T-helper 22 cell (primary cell): ENCODE measurements around the gene JDP2.
A peak's percentile ranks its signal among the peaks of the same experiment; 100 is the strongest.

Experiments
- DNase-seq: peaks from one replicate; pipeline ENCODE4 v3.0.0-alpha.2; 2020; ENCODE audit warnings: low read depth

The JDP2 gene

GRCh38 chr14:75484711-75485429, 57.0 kb downstream of the JDP2 start:
- no peak for DNase-seq

- DNase-seq, result no peak
Observed at GRCh38 chr14:75486318-75486717, 58.5 kb downstream of the JDP2 start.

- DNase-seq, result no peak
Observed at GRCh38 chr14:75487155-75487671, 59.4 kb downstream of the JDP2 start.

GRCh38 chr14:75489480-75489837, 61.6 kb downstream of the JDP2 start:
- no peak for DNase-seq

- no peak for DNase-seq
Observed at GRCh38 chr14:75491376-75491978, 63.7 kb downstream of the JDP2 start.

- no peak for DNase-seq
Observed at GRCh38 chr14:75492832-75493591, 65.2 kb downstream of the JDP2 start.

GRCh38 chr14:75493592-75494087, 65.8 kb downstream of the JDP2 start:
- no peak for DNase-seq

GRCh38 chr14:75494896-75495295, 67.1 kb downstream of the JDP2 start:
- DNase-seq, result no peak

GRCh38 chr14:75495399-75495798, 67.6 kb downstream of the JDP2 start:
- DNase-seq, result no peak

- no peak for DNase-seq
Observed at GRCh38 chr14:75495882-75496281, 68.1 kb downstream of the JDP2 start.

GRCh38 chr14:75496755-75497154, 68.9 kb downstream of the JDP2 start:
- DNase-seq, result no peak

GRCh38 chr14:75497191-75497590, 69.4 kb downstream of the JDP2 start:
- DNase-seq, result no peak

- DNase-seq, result no peak
Observed at GRCh38 chr14:75497701-75498100, 69.9 kb downstream of the JDP2 start.

- no peak for DNase-seq
Observed at GRCh38 chr14:75499084-75499875, 71.5 kb downstream of the JDP2 start.

GRCh38 chr14:75501080-75501479, 73.3 kb downstream of the JDP2 start:
- DNase-seq, result no peak

- DNase-seq, result no peak
Observed at GRCh38 chr14:75504411-75504810, 76.6 kb downstream of the JDP2 start.

GRCh38 chr14:75506930-75507329, 79.1 kb downstream of the JDP2 start:
- DNase-seq, result no peak

GRCh38 chr14:75510547-75510946, 82.7 kb downstream of the JDP2 start:
- DNase-seq, result no peak

GRCh38 chr14:75511201-75511600, 83.4 kb downstream of the JDP2 start:
- DNase-seq, result no peak

GRCh38 chr14:75513911-75514672, 86.3 kb downstream of the JDP2 start:
- peak; percentile 39 for DNase-seq
